ENCODE data around the gene DNAL1. TPM values are rescaled to one million over a fixed set of nuclear protein-coding genes. Genes with fewer than 3 reads are reported as not detected.

DNAL1 gene
- total RNA-seq, 4 donors from 2014 or later = 7.7 to 11.5 (median 8.1) TPM

DNA sequence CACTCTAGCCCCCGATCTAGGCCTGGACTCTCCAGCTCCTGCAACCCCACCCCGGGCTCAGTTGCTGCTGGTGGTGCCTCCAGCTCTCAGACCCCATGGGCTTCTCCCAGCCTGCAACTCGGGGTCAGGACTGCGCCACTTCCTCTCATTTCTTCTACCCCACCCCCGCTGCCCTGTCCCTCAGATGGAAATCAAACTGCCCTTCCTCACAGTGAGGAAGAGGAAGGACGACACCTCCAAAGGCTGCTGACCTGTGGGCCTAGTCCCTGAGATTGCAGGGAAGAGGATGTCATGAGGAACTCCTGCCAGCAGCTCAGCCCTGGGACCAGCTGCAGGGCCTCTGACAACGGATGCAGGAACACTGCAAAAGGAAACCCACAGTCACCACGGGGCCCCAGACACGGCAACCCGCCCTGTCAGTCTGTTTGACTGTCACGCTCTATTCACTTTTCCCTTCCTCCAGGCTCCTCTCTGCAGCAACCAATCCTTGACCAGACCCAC lies 98.7 kb downstream of the DNAL1 start:
- ATAC-seq (ENCODE audit: low FRiP score) (no peak), DNase-seq (ENCODE audit: low spot score) (no peak)
- TF ChIP-seq, protein P1, sequence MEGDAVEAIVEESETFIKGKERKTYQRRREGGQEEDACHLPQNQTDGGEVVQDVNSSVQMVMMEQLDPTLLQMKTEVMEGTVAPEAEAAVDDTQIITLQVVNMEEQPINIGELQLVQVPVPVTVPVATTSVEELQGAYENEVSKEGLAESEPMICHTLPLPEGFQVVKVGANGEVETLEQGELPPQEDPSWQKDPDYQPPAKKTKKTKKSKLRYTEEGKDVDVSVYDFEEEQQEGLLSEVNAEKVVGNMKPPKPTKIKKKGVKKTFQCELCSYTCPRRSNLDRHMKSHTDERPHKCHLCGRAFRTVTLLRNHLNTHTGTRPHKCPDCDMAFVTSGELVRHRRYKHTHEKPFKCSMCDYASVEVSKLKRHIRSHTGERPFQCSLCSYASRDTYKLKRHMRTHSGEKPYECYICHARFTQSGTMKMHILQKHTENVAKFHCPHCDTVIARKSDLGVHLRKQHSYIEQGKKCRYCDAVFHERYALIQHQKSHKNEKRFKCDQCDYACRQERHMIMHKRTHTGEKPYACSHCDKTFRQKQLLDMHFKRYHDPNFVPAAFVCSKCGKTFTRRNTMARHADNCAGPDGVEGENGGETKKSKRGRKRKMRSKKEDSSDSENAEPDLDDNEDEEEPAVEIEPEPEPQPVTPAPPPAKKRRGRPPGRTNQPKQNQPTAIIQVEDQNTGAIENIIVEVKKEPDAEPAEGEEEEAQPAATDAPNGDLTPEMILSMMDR (IDR thresholded peaks at IDR 0.05) = no peak

DNA sequence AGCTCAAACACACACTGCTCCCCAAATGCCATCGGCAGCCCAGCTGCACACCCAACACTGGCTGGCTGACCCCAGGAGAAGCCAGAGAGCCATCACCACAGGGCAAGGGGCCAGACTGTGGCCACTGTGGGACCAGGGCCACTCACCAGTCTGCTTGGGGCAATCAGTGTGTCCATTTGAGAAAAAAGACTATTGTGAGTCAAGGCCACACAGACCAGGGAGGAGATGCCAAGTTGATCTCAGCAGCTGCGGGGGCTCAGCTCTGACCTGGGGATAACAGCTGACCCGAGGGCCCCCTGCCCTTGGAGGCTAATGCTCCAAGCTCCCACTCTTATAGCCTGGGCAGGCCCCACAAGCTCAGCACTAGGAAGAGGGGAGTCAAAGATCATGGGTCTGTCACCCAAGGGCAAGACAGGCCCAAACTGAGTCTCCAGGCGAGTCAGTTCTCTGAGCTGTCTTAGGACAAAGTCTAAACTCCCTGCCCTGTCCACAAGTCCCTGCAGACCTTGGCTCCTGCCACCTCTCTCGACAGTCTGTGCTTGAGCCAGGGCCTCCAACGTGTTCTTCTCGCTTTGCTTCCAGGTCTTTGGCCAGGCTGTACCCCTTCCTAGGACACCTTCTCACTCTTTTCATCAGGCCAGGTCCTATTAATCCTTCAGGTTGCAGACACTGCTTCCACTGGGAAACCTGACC lies 99.5 kb downstream of the DNAL1 start:
- TF ChIP-seq, protein P1 (IDR thresholded peaks at IDR 0.05) = no peak
- DNase-seq (ENCODE audit: low spot score) = no peak
- ATAC-seq (ENCODE audit: low FRiP score) = no peak

DNA sequence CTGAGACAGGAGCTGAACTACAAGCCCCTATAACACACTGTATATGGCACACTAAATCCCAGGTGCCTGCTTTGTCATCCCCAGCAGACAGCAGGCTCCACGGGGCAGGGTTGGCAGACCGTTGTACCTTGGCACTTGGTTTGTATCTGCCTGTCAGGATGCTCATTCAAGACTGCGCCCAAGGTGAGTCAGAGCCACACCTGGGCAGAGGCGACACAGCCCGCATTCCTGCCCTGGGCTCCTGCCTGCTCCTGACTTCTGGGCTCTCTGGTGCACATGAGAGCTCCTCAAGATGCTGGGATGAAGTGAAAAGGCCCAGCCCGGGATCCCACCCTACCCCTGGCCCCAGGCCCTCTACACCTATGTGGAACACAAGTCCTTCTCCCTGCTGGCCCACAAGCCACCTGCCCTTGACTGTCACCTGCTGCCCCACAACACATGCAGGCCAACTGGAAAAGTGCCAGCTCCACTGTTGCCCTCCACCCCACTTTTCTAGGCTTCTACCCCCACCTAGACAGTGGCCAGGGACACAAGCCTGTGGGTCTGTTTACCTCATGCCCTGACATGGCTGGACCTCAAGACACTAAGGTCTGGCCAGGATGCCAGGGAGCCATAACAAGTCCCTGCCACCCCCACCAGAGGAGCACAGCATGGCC lies 100.2 kb downstream of the DNAL1 start:
- TF ChIP-seq, protein P1 (IDR thresholded peaks at IDR 0.05) = no peak
- DNase-seq (ENCODE audit: low spot score) (no peak), ATAC-seq (ENCODE audit: low FRiP score) (no peak)

DNA sequence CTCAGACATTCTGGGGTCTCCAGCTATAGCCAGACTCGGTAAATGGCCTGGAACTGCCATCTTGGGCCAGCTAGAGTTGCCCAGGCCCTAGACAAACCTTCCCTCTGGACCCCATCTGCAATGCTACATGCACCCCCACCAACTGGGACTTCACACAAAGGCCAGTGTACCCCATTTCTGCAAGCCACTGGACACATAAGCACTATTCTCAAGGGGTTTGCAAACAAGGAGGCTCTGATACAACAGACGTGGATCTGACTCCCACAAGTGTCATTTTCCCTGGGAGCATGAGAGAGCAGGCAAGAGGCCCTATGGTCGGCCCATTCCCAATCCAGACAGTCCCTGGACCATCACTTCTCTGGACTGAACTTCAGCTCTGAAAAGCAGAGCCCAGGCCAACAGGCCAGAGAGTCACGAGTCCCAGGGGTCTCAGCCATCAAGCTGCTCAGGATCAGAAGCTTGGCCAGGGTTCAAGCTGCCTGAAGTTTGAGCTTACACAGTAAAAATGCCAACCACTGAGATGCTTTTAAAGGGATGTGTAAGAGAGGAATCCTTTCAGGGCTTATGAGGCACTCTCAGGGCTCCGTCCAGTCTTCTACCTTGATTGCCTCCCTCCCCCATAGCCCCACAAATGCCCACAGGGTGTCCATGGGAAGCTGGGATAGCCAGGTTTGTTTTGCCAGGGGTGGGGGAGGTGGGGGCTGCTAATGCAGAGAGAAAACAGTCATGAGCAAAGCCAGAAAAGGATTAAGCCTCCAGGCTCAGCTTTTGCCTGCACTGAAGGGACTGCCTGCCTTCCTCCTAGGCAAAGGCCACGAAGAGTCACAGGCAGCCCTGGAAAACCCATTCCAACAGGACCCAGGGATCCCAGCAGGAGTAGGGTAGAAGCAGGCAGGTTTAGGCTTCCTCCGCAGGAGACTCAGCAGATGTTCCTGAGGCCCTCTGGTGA lies 101.1 kb downstream of the DNAL1 start:
- no peak for DNase-seq (ENCODE audit: low spot score)

DNA sequence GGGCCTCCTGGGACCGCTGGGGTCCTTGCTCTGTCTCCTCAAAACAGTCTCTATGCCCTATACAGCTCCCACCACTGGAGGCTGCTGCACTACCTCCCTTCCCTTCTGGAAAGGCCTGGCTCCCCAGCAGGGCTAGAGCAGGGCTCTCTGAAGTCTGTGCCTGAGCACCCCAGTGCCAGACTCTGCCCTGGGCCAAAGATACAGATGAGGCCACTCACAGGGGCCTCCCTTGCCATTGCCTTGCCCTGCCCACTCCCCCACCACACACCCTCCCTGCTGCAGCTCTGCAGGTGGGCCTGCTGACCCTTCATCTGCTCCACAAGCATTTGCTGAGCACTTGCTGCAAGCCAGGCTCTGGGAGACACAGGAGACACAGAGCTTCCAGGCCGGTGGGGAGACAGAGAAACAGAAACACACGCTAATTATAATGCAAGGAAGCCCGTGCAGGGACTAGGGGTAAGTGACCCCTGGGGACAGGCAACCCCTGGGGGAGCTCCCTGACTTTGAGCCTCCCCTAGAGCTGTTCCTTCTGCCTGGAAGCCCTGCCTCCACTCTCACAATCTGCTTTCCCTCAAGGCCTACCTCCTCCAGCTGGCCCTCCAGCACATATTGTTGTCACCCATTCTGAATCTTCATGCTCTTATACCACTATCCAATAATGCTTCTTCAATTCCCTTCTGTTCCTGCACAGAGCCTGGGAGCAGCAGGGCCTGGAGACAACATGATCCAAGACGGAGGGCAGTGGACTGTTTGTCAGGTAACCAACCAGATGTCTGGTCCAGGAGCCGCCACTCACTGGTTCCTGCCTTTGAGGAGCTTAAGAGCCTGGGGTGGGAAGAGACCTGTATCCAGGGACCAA lies 102.0 kb downstream of the DNAL1 start:
- DNase-seq (ENCODE audit: low spot score) (no peak), ATAC-seq (ENCODE audit: low FRiP score) (no peak)
- TF ChIP-seq, protein P1 (IDR thresholded peaks at IDR 0.05) = no peak

More for the DNA sequence above, 101.1 kb downstream of the DNAL1 start:
- no peak for ATAC-seq (ENCODE audit: low FRiP score)
- TF ChIP-seq, protein P1 (IDR thresholded peaks at IDR 0.05) = no peak

Measured in omental fat pad (tissue), 4 donors.